Measurements from ENCODE around the gene LARP4. TPM values are rescaled to one million over a fixed set of nuclear protein-coding genes. Genes with fewer than 3 reads are reported as not detected.

LARP4 gene
- total RNA-seq, 1 experiment from 2014 or later = 17.3 TPM

- no peak for DNase-seq (ENCODE audit: low read depth)
Observed at GRCh38 chr12:50524621-50525020, 123.9 kb downstream of the LARP4 start.

GRCh38 chr12:50525422-50525821 is 124.7 kb downstream of the LARP4 start:
- no peak for DNase-seq (ENCODE audit: low read depth)

GRCh38 chr12:50527359-50527726 is 126.7 kb downstream of the LARP4 start:
- no peak for DNase-seq (ENCODE audit: low read depth)

- DNase-seq (ENCODE audit: low read depth) = no peak
Observed at GRCh38 chr12:50528800-50529199, 128.1 kb downstream of the LARP4 start.

GRCh38 chr12:50529345-50529744 is 128.7 kb downstream of the LARP4 start:
- DNase-seq (ENCODE audit: low read depth) = no peak

Other genes starting within 250 kb of the LARP4 start
- 10.2 and 10.9 TPM in 2 replicates for gene CERS5, start 233.5 kb upstream of the LARP4 start, total RNA-seq (2014; rRNA removed; shearing (Covaris generic))
- gene LIMA1, start 117.4 kb upstream of the LARP4 start, total RNA-seq (2014; rRNA removed; shearing (Covaris generic)) = 72.9 and 86.3 TPM in 2 replicates
- not detected in 2 replicates for gene FAM186A, start 4.3 kb upstream of the LARP4 start, total RNA-seq (2014; rRNA removed; shearing (Covaris generic))
- gene DIP2B, start 104.1 kb downstream of the LARP4 start, total RNA-seq (2014; rRNA removed; shearing (Covaris generic)) = 10.8 and 11.8 TPM in 2 replicates